Caco-2 (cell line): ENCODE measurements around the gene C1orf198. TPM values are rescaled to one million over a fixed set of nuclear protein-coding genes. Genes with fewer than 3 reads are reported as not detected.

ENCODE experiments used
- BruUV-seq: library from RNA; stranded (reverse); fragments of 400-500 nt; replicated peaks from 2 replicates; lab custom pipeline; 2021; lab: Mats Ljungman, UMichigan
- CTCF ChIA-PET: fragments of 300-600 bp; sonication (Branson Sonifier 250); formaldehyde crosslinking; loops from one replicate; lab custom pipeline; 2022; ENCODE audit warnings: antibody characterized with exemption; lab: Charles Lee
- POLR2A ChIA-PET: fragments of 300-600 bp; sonication (Branson Sonifier 250); formaldehyde crosslinking; loops from one replicate; lab custom pipeline; 2022; ENCODE audit warnings: antibody characterized with exemption; lab: Charles Lee
- DNase-seq, 2 experiments: peaks; one replicate each; pipeline versions ENCODE4 v3.0.0 to v3.0.0-alpha.2; 2020 to 2022
- H3K27me3 ChIP-seq: replicated peaks from 2 replicates; pipeline ENCODE4 v1.6.0; 2011; ENCODE audit warnings: low read length; ENCODE audit not compliant: control insufficient read depth, insufficient read depth
- H3K36me3 ChIP-seq: 2 replicates; pipeline ENCODE4 v1.5.1; 2011; ENCODE audit warnings: low read length; ENCODE audit not compliant: control insufficient read depth, insufficient read depth
- H3K4me1 ChIP-seq: fragments of 250-450 bp; sonication (Bioruptor Pico); 2 replicates; pipeline ENCODE4 v1.5.1; 2020; ENCODE audit warnings: mild to moderate bottlenecking
- H3K4me3 ChIP-seq: 2 replicates; pipeline ENCODE4 v1.5.1; 2011; ENCODE audit warnings: low read depth, mild to moderate bottlenecking, control low read depth, low read length
- H3K9me3 ChIP-seq: fragments of 250-450 bp; sonication (Bioruptor Pico); 2 replicates; pipeline ENCODE4 v1.5.1; 2020; ENCODE audit warnings: mild to moderate bottlenecking, moderate library complexity
- H3K27ac Mint-ChIP-seq: one replicate; pipeline ENCODE4 v1.8.0; 2022; ENCODE audit warnings: mixed read lengths; ENCODE audit not compliant: unreplicated experiment
- H3K27me3 Mint-ChIP-seq: one replicate; pipeline ENCODE4 v1.8.0; 2022; ENCODE audit warnings: mixed read lengths; ENCODE audit not compliant: insufficient read depth, unreplicated experiment
- H3K36me3 Mint-ChIP-seq: one replicate; pipeline ENCODE4 v1.8.0; 2022; ENCODE audit warnings: mild to moderate bottlenecking, mixed read lengths; ENCODE audit not compliant: insufficient read depth, unreplicated experiment
- H3K4me1 Mint-ChIP-seq: one replicate; pipeline ENCODE4 v1.8.0; 2022; ENCODE audit warnings: low read depth, mixed read lengths; ENCODE audit not compliant: unreplicated experiment
- H3K4me3 Mint-ChIP-seq: one replicate; pipeline ENCODE4 v1.8.0; 2022; ENCODE audit warnings: mild to moderate bottlenecking, moderate library complexity, mixed read lengths; ENCODE audit not compliant: unreplicated experiment
- H3K9me3 Mint-ChIP-seq: one replicate; pipeline ENCODE4 v1.8.0; 2022; ENCODE audit warnings: mixed read lengths; ENCODE audit not compliant: unreplicated experiment
- intact Hi-C: fragments of 100-400 bp; cut with micrococcal nuclease; formaldehyde crosslinking; loops from one replicate; pipeline ENCODE4 v1.10.0; 2022; ENCODE audit not compliant: unreplicated experiment
- total RNA-seq: library from RNA; stranded (reverse); gene quantifications from 2 replicates; pipeline ENCODE4 v1.2.3, GENCODE V29; 2022
- TF ChIP-seq, protein P1 (sequence below), 2 experiments: fragments of 200-600 bp in 1 of 2; IDR thresholded peaks; 1 replicate in 1 of 2; 2 replicates in 1 of 2; pipeline versions ENCODE4 v1.5.1 to v1.8.0; 2011 to 2022; ENCODE audit warnings: antibody characterized with exemption in 1 of 2, control low read depth in 1 of 2, inconsistent platforms in 1 of 2, low read depth in 1 of 2, low read length in 1 of 2, mild to moderate bottlenecking in 1 of 2, moderate library complexity in 1 of 2; ENCODE audit not compliant: insufficient read depth in 1 of 2, severe bottlenecking in 1 of 2, unreplicated experiment in 1 of 2

Gene C1orf198
- total RNA-seq, 1 experiment from 2014 or later = 92.2 TPM

DNA sequence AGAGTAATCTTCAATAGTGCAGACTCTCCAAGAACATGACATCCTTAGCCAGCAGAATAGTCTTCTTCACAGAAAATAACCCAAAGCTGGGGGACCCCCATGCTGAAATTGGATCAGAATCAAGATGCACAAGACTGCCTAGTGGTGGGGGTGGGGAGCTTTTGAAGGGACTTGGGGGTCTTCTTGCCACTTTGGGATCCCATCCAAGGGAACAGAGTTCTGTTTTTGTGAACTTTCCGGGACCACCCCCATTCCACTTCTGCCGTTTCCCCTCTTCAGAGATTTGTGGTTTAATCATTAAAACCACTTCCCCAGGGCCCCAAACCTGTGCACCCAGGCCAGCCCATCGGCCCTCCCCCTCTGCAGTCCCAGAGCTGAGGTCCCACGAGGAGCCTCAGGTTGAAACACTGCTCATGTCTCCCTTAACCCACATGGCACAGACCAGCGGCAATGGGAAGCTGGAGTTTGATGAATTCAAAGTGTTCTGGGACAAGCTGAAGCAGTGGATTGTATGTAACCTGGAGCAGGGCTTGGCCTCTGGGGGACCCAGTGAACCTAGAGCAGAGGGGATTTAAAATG, 76.2 kb downstream of the C1orf198 start:
- Histone ChIP-seq H3K9me3 (no peaks in the 10 kb centered on the region), H3K4me3 (no peak overlapping the region), H3K4me1 (no peaks in the 10 kb centered on the region), H3K36me3 (no peaks in the 10 kb centered on the region), H3K27me3 (no peaks in the 10 kb centered on the region)
- intact Hi-C loops = loop anchor here (10.0 kb wide), 1 partner anchor 223 kb away; no protein-coding TSS in a partner anchor
- Mint-ChIP-seq H3K27me3 (no peaks in the 10 kb centered on the region), H3K27ac (no peak overlapping the region), H3K4me1 (peaks cover 7% of the 10 kb centered on the region), H3K36me3 (no peaks in the 10 kb centered on the region), H3K9me3 (no peaks in the 10 kb centered on the region), H3K4me3 (no peak overlapping the region)
- ChIA-PET POLR2A (no interaction called here), CTCF (no interaction called here)
- no TSS peak for BruUV-seq
- TF ChIP-seq, protein P1, sequence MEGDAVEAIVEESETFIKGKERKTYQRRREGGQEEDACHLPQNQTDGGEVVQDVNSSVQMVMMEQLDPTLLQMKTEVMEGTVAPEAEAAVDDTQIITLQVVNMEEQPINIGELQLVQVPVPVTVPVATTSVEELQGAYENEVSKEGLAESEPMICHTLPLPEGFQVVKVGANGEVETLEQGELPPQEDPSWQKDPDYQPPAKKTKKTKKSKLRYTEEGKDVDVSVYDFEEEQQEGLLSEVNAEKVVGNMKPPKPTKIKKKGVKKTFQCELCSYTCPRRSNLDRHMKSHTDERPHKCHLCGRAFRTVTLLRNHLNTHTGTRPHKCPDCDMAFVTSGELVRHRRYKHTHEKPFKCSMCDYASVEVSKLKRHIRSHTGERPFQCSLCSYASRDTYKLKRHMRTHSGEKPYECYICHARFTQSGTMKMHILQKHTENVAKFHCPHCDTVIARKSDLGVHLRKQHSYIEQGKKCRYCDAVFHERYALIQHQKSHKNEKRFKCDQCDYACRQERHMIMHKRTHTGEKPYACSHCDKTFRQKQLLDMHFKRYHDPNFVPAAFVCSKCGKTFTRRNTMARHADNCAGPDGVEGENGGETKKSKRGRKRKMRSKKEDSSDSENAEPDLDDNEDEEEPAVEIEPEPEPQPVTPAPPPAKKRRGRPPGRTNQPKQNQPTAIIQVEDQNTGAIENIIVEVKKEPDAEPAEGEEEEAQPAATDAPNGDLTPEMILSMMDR (IDR thresholded peaks at IDR 0.05; ENCODE audit: insufficient read depth in 1 of 2, low read depth in 1 of 2, low read length in 1 of 2, severe bottlenecking in 1 of 2, unreplicated experiment in 1 of 2) = no peak
- no peak for DNase-seq

DNA sequence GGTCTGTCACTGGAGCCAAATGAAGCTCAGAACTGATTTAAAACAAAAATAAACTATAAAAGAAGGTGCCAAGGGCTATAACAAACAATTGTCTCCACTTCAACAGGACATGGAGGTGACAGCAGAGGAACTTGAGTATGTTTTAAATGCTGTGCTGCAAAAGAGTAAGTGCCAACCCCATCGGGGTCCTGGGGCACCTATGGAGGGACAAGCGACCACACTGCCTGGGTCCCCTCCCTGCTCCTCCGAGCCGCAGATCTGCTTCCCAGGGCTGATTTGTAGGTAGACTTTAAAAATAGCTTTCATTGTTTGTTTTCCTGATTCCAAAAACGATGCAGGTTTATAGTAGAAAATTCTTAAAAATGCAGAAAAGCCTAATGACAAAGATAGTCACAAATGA, 78.3 kb downstream of the C1orf198 start:
- ChIA-PET CTCF (interaction anchor here (0.8 kb wide), 1 partner anchor 47 kb away, joined by 3 read pairs; no protein-coding TSS in a partner anchor), POLR2A (no interaction called here)
- Mint-ChIP-seq H3K9me3 (no peaks in the 10 kb centered on the region), H3K27me3 (no peaks in the 10 kb centered on the region), H3K4me1 (peaks cover 18% of the 10 kb centered on the region), H3K27ac (no peak overlapping the region), H3K4me3 (no peak overlapping the region), H3K36me3 (no peaks in the 10 kb centered on the region)
- intact Hi-C loops = loop anchor here (10.0 kb wide), 1 partner anchor 225 kb away; no protein-coding TSS in a partner anchor
- TF ChIP-seq, protein P1 (IDR thresholded peaks at IDR 0.05; ENCODE audit: insufficient read depth in 1 of 2, low read depth in 1 of 2, low read length in 1 of 2, severe bottlenecking in 1 of 2, unreplicated experiment in 1 of 2) = no peak
- Histone ChIP-seq H3K4me3 (no peak overlapping the region), H3K27me3 (no peaks in the 10 kb centered on the region), H3K36me3 (no peaks in the 10 kb centered on the region), H3K9me3 (no peaks in the 10 kb centered on the region), H3K4me1 (peaks cover 12% of the 10 kb centered on the region; the same call in 1 of the 2 replicates)
- DNase-seq = no peak
- no TSS peak for BruUV-seq

DNA sequence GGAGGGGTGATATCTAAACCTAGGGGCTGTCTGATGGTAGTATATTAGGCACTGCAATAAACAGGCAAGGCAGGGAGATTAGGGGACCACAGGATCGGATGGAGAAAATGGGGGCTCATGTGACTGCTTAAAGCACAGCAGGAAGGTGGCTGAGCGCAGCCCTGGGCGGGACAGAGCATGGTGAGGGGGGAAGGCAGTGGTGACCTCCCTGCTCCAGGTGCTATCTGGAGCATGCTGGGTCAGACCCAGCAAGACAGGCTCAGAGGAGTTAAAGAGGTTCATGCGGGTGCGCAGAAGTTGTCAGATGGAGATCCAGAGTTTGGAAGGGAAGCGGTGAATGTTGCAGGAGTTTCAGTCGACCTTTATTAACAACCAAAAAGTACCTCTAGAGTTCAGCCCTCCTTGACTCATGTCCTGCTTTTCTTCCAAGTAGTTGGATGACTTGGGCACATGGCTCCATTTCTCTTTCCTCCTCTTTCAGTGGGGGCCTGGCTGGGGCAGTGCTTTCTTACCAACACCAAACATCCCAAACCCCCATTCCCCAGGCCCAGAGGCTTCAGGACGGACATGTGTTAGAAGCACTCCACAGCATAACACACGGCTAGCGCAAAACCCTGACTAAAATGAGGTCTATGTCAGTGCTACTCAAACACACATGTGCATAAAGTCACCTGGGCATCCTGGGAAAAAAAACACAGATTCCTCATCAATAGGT, 79.6 kb downstream of the C1orf198 start:
- no peaks in the 10 kb centered on the region for H3K9me3 Mint-ChIP-seq

More for the DNA sequence above, 79.6 kb downstream of the C1orf198 start:
- no peaks in the 10 kb centered on the region for H3K36me3 ChIP-seq
- no peaks in the 10 kb centered on the region for H3K27me3 ChIP-seq
- H3K9me3 ChIP-seq = no peaks in the 10 kb centered on the region
- Mint-ChIP-seq H3K4me1 (peaks cover 18% of the 10 kb centered on the region), H3K36me3 (no peaks in the 10 kb centered on the region), H3K27me3 (no peaks in the 10 kb centered on the region), H3K4me3 (no peak overlapping the region), H3K27ac (no peak overlapping the region)
- BruUV-seq = no TSS peak
- peaks cover 15% of the 10 kb centered on the region; the same call in 1 of the 2 replicates for H3K4me1 ChIP-seq
- DNase-seq = no peak
- H3K4me3 ChIP-seq = no peak overlapping the region
- TF ChIP-seq, protein P1 (IDR thresholded peaks at IDR 0.05; ENCODE audit: insufficient read depth in 1 of 2, low read depth in 1 of 2, low read length in 1 of 2, severe bottlenecking in 1 of 2, unreplicated experiment in 1 of 2) = no peak
- ChIA-PET POLR2A (no interaction called here), CTCF (no interaction called here)
- intact Hi-C loops = no loop called here
